Activated gamma-delta T cell treated with Interleukin-2 at 50 U/mL for 16 hours (primary cell): Measurements from ENCODE around the gene ALAD.
"Not testable (repeated sequence)": the region's sequence is repeated elsewhere in the genome, so short reads cannot be mapped to it uniquely, and the experiment has no call there.

Source experiments
- DNase-seq: peaks from one replicate; pipeline ENCODE4 v3.0.0-alpha.2; 2020

Gene ALAD

GRCh38 chr9:113372059-113372458 lies 29.0 kb downstream of the ALAD start:
- DNase-seq: no peak

- no peak for DNase-seq
Measured at GRCh38 chr9:113370806-113371325, 30.2 kb downstream of the ALAD start.

- DNase-seq: no peak
Measured at GRCh38 chr9:113369855-113370140, 31.3 kb downstream of the ALAD start.

- DNase-seq: no peak
Measured at GRCh38 chr9:113368982-113369854, 31.9 kb downstream of the ALAD start.

GRCh38 chr9:113368348-113368981 lies 32.6 kb downstream of the ALAD start:
- no peak for DNase-seq

- DNase-seq: not testable (repeated sequence)
Measured at GRCh38 chr9:113365652-113366051, 35.4 kb downstream of the ALAD start.

- DNase-seq: no peak
Measured at GRCh38 chr9:113364951-113365350, 36.1 kb downstream of the ALAD start.

- no peak for DNase-seq
Measured at GRCh38 chr9:113363336-113363735, 37.7 kb downstream of the ALAD start.

- no peak for DNase-seq
Measured at GRCh38 chr9:113361304-113362018, 39.6 kb downstream of the ALAD start.

- DNase-seq: no peak
Measured at GRCh38 chr9:113360242-113360842, 40.7 kb downstream of the ALAD start.

- no peak for DNase-seq
Measured at GRCh38 chr9:113359385-113359784, 41.7 kb downstream of the ALAD start.

GRCh38 chr9:113356686-113357292 lies 44.3 kb downstream of the ALAD start:
- no peak for DNase-seq

GRCh38 chr9:113355040-113355596 lies 46.0 kb downstream of the ALAD start:
- no peak for DNase-seq

GRCh38 chr9:113352411-113352810 lies 48.7 kb downstream of the ALAD start:
- no peak for DNase-seq

GRCh38 chr9:113352006-113352405 lies 49.1 kb downstream of the ALAD start:
- no peak for DNase-seq

GRCh38 chr9:113350937-113351336 lies 50.1 kb downstream of the ALAD start:
- no peak for DNase-seq

GRCh38 chr9:113350107-113350661 lies 50.9 kb downstream of the ALAD start:
- no peak for DNase-seq

GRCh38 chr9:113349445-113350094 lies 51.5 kb downstream of the ALAD start, which contains the start of gene BSPRY:
Gene BSPRY (plus strand): TSS chr9:113349541. CDS start chr9:113349580, 39 bp downstream.
- no peak for DNase-seq

GRCh38 chr9:113349066-113349444 lies 52.0 kb downstream of the ALAD start:
- no peak for DNase-seq

GRCh38 chr9:113348437-113348836 lies 52.6 kb downstream of the ALAD start:
- DNase-seq: no peak

- DNase-seq: no peak
Measured at GRCh38 chr9:113345671-113346070, 55.4 kb downstream of the ALAD start.

GRCh38 chr9:113345190-113345589 lies 55.9 kb downstream of the ALAD start:
- no peak for DNase-seq
